HCT116 (cell line): ENCODE results near the gene RBM34. TPM values are rescaled to one million over a fixed set of nuclear protein-coding genes. Genes with fewer than 3 reads are reported as not detected.

Source experiments
- ATAC-seq: fragments of 200-7000 bp; cut with Tn5 transposase; 2 replicates; pipeline ENCODE4 v1.9.1; 2020; ENCODE audit warnings: mild to moderate bottlenecking, moderate library complexity
- BruUV-seq: library from RNA; stranded (reverse); fragments of 400-500 nt; replicated peaks from 2 replicates; lab custom pipeline; 2021; lab: Mats Ljungman, UMichigan
- CTCF ChIA-PET: fragments of 300-600 bp; sonication (Branson Sonifier 250); formaldehyde crosslinking; loops from one replicate; lab custom pipeline; 2021; ENCODE audit warnings: antibody characterized with exemption; lab: Charles Lee
- POLR2A ChIA-PET: fragments of 300-600, 350-600 bp; sonication (Branson Sonifier 250); formaldehyde crosslinking; loops from one replicate; lab custom pipeline; 2021; ENCODE audit warnings: antibody characterized with exemption; lab: Charles Lee
- RAD21 ChIA-PET, 2 experiments: fragments of 300-600 bp; sonication (Branson Sonifier 250); formaldehyde crosslinking; loops; one replicate each; lab custom pipeline; 2023; ENCODE audit warnings: low total read pairs in 2 of 2; ENCODE audit not compliant: uncharacterized antibody in 2 of 2, unreplicated experiment in 2 of 2, low non-redundant PET in 1 of 2; lab: Charles Lee
- DNase-seq: peaks from one replicate; pipeline ENCODE4 v3.0.0-alpha.2; 2010; ENCODE audit warnings: low read depth, low spot score
- H2AFZ ChIP-seq: fragments of 200-600 bp; shearing (Covaris generic), sonication (generic); 2 replicates; pipeline ENCODE4 v1.6.1; 2017; ENCODE audit warnings: low read depth, mixed run types, mixed read lengths, antibody characterized with exemption, low read length; ENCODE audit not compliant: poor library complexity, severe bottlenecking
- H3K27ac ChIP-seq: 2 replicates; pipeline ENCODE4 v1.5.1; 2012; ENCODE audit warnings: low read depth, low read length
- H3K27me3 ChIP-seq: fragments of 200-600 bp; sonication (generic); 2 replicates; pipeline ENCODE4 v1.6.1; 2016; ENCODE audit warnings: mixed run types, low read length, mixed read lengths; ENCODE audit not compliant: insufficient read depth
- H3K36me3 ChIP-seq, 2 experiments: fragments of 200-500 bp in 1 of 2; fragments of 200-600 bp in 1 of 2; sonication (Bioruptor generic) in 1 of 2; sonication (generic) in 1 of 2; 2 replicates each; pipeline versions ENCODE4 v1.5.1 to v1.6.1; 2014 to 2016; ENCODE audit warnings: low read length in 2 of 2, inconsistent platforms in 1 of 2, mixed read lengths in 1 of 2, mixed run types in 1 of 2; ENCODE audit not compliant: insufficient read depth in 2 of 2, control insufficient read depth in 1 of 2
- H3K4me1 ChIP-seq, 2 experiments: fragments of 200-600 bp in 1 of 2; sonication (generic) in 1 of 2; 2 replicates each; pipeline versions ENCODE4 v1.5.1 to v1.6.1; 2012 to 2017; ENCODE audit warnings: low read length in 2 of 2, inconsistent platforms in 1 of 2, mild to moderate bottlenecking in 1 of 2, mixed read lengths in 1 of 2, mixed run types in 1 of 2, moderate library complexity in 1 of 2; ENCODE audit not compliant: insufficient read depth in 2 of 2, control insufficient read depth in 1 of 2
- H3K4me2 ChIP-seq: fragments of 200-600 bp; sonication (generic); 2 replicates; pipeline ENCODE4 v1.6.1; 2017; ENCODE audit warnings: mixed run types, low read length, mixed read lengths
- H3K4me3 ChIP-seq, 2 experiments: fragments of 200-600 bp in 1 of 2; sonication (generic) in 1 of 2; replicated peaks in 1 of 2; 2 replicates each; pipeline ENCODE4 v1.5.1; 2011 to 2016; ENCODE audit warnings: low read length in 2 of 2, control low read depth in 1 of 2, low read depth in 1 of 2, mild to moderate bottlenecking in 1 of 2, mixed read lengths in 1 of 2, mixed run types in 1 of 2
- H3K79me2 ChIP-seq: fragments of 200-600 bp; sonication (generic); 2 replicates; pipeline ENCODE4 v1.6.1; 2017; ENCODE audit warnings: mild to moderate bottlenecking, mixed run types, low read length, moderate library complexity, mixed read lengths; ENCODE audit not compliant: insufficient read depth
- H3K9ac ChIP-seq: fragments of 200-600 bp; sonication (generic); 2 replicates; pipeline ENCODE4 v1.6.1; 2016; ENCODE audit warnings: low read length, mixed read lengths
- H3K9me2 ChIP-seq: fragments of 200-600 bp; sonication (generic), shearing (Covaris generic); 2 replicates; pipeline ENCODE4 v1.6.1; 2017; ENCODE audit warnings: mixed run types, mild to moderate bottlenecking, moderate library complexity; ENCODE audit not compliant: insufficient read depth
- H3K9me3 ChIP-seq, 2 experiments: fragments of 200-500 bp in 1 of 2; fragments of 200-600 bp in 1 of 2; sonication (Bioruptor generic) in 1 of 2; sonication (generic) in 1 of 2; 2 replicates each; pipeline ENCODE4 v1.6.1; 2014 to 2017; ENCODE audit warnings: low read length in 2 of 2, mixed read lengths in 2 of 2, inconsistent platforms in 1 of 2, low read depth in 1 of 2, mild to moderate bottlenecking in 1 of 2, mixed run types in 1 of 2, moderate library complexity in 1 of 2; ENCODE audit not compliant: control insufficient read depth in 1 of 2, insufficient read depth in 1 of 2
- H4K20me1 ChIP-seq: fragments of 200-600 bp; sonication (generic), shearing (Covaris generic); 2 replicates; pipeline ENCODE4 v1.6.1; 2017; ENCODE audit warnings: mixed run types, mild to moderate bottlenecking, moderate library complexity; ENCODE audit not compliant: insufficient read depth
- CBX3 ChIP-seq: IDR thresholded peaks from 2 replicates; pipeline ENCODE4 v1.6.1; 2012; ENCODE audit warnings: low read depth
- CEBPB ChIP-seq: IDR thresholded peaks from 2 replicates; pipeline ENCODE4 v1.6.1; 2012; ENCODE audit warnings: low read depth
- CTCF ChIP-seq, 3 experiments: fragments of 200-600 bp in 1 of 3; sonication (generic) in 1 of 3; IDR thresholded peaks in 2 of 3; conservative IDR thresholded peaks in 1 of 3; 2 replicates each; pipeline ENCODE4 v1.5.1; 2012 to 2017; ENCODE audit warnings: low read depth in 2 of 3, low read length in 2 of 3, antibody characterized with exemption in 1 of 3, borderline replicate concordance in 1 of 3, control low read depth in 1 of 3, mild to moderate bottlenecking in 1 of 3, mixed read lengths in 1 of 3, mixed run types in 1 of 3, moderate library complexity in 1 of 3; ENCODE audit not compliant: insufficient read depth in 1 of 3
- EZH2 ChIP-seq: fragments of 200-600 bp; sonication (generic); IDR thresholded peaks from 2 replicates; pipeline ENCODE4 v1.6.1; 2017; ENCODE audit warnings: antibody characterized with exemption, mixed run types
- JUND ChIP-seq: IDR thresholded peaks from 2 replicates; pipeline ENCODE4 v1.6.1; 2012
- RAD21 ChIP-seq: IDR thresholded peaks from 2 replicates; pipeline ENCODE4 v1.6.1; 2012; ENCODE audit warnings: low read depth, mild to moderate bottlenecking
- REST ChIP-seq: IDR thresholded peaks from 2 replicates; pipeline ENCODE4 v1.6.1; 2012; ENCODE audit warnings: low read depth
- SP1 ChIP-seq: IDR thresholded peaks from 2 replicates; pipeline ENCODE4 v1.6.1; 2012; ENCODE audit warnings: low read depth
- TCF7L2 ChIP-seq: IDR thresholded peaks from 2 replicates; pipeline ENCODE4 v1.7.0; 2011; ENCODE audit warnings: borderline replicate concordance, inconsistent platforms; ENCODE audit not compliant: insufficient read depth, insufficient read length; ENCODE audit errors: extremely low read depth
- ZBTB33 ChIP-seq: IDR thresholded peaks from 2 replicates; pipeline ENCODE4 v1.6.1; 2011; ENCODE audit warnings: mild to moderate bottlenecking, low read length, moderate library complexity; ENCODE audit not compliant: insufficient replicate concordance; ENCODE audit errors: extremely low read depth
- ZFX ChIP-seq: fragments of 450-650 bp; IDR thresholded peaks from 2 replicates; pipeline ENCODE4 v1.6.1; 2017
- intact Hi-C: fragments of 100-400 bp; cut with micrococcal nuclease; formaldehyde crosslinking; loops from 2 replicates; pipeline ENCODE4 v1.10.0; 2022
- total RNA-seq: library from RNA; stranded (reverse); gene quantifications from one replicate; pipeline ENCODE4 v1.2.1, GENCODE V29; 2021; ENCODE audit not compliant: unreplicated experiment

The RBM34 gene
- total RNA-seq, 1 experiment from 2014 or later: 82.0 TPM

- Histone ChIP-seq H3K27me3 (no peaks in the 10 kb centered on the region), H3K36me3 (peaks cover 6 to 18% of the 10 kb centered on the region in 2 experiments; a peak in 3 of 4 replicates), H3K4me2 (peak overlapping the region; percentile 86), H3K9me3 (no peaks in the 10 kb centered on the region), H3K79me2 (peaks cover 40% of the 10 kb centered on the region), H3K4me1 (peaks cover 0 to 13% of the 10 kb centered on the region in 2 experiments; a peak in 2 of 4 replicates), H3K9ac (peak overlapping the region; percentile 78), H3K4me3 (peak overlapping the region; percentile 73 to 80), H3K27ac (peak overlapping the region; percentile 64), H2AFZ (no peak overlapping the region), H3K9me2 (no peaks in the 10 kb centered on the region), H4K20me1 (no peaks in the 10 kb centered on the region)
- RAD21 ChIA-PET: no interaction called here
- intact Hi-C loops: loop anchor here (10.0 kb wide), 1 partner anchor 253 kb away; no protein-coding TSS in a partner anchor
- no peak for ATAC-seq
- TF ChIP-seq CEBPB (no peak), REST (no peak), RAD21 (no peak), CBX3 (no peak), JUND (no peak), ZFX (no peak), SP1 (no peak), CTCF (IDR thresholded peaks at IDR 0.05 in 2 of 3, conservative IDR thresholded peaks at IDR 0.05 in 1 of 3; ENCODE audit: borderline replicate concordance in 1 of 3, insufficient read depth in 1 of 3, low read depth in 2 of 3, low read length in 2 of 3) (no peak), ZBTB33 (no peak), TCF7L2 (no peak), EZH2 (no peak)
- CTCF ChIA-PET: no interaction called here
- DNase-seq: no peak
- TSS peak; percentile 90 for BruUV-seq
- POLR2A ChIA-PET: no interaction called here
Measured at GRCh38 chr1:235161685-235162327, 756 bp upstream of the RBM34 start.
